Measurements from ENCODE around the gene STIL. TPM values are rescaled to one million over a fixed set of nuclear protein-coding genes. Genes with fewer than 3 reads are reported as not detected.

The STIL gene
- total RNA-seq, 1 donor from 2014 or later, result 27.0 TPM

GRCh38 chr1:47225430-47226100 is 88.4 kb downstream of the STIL start:
- H3K27ac Mint-ChIP-seq (ENCODE audit: unreplicated experiment), result no peak overlapping the region
- H3K9me3 Mint-ChIP-seq, result no peaks in the 10 kb centered on the region
- peaks cover 5% of the 10 kb centered on the region for H3K4me1 Mint-ChIP-seq
- H3K27me3 Mint-ChIP-seq (ENCODE audit: low read depth), result peaks cover 50% of the 10 kb centered on the region
- no peak for DNase-seq (ENCODE audit: low read depth, low spot score)
- no peaks in the 10 kb centered on the region for H3K36me3 Mint-ChIP-seq (ENCODE audit: low read depth)
- TF ChIP-seq, protein P1, sequence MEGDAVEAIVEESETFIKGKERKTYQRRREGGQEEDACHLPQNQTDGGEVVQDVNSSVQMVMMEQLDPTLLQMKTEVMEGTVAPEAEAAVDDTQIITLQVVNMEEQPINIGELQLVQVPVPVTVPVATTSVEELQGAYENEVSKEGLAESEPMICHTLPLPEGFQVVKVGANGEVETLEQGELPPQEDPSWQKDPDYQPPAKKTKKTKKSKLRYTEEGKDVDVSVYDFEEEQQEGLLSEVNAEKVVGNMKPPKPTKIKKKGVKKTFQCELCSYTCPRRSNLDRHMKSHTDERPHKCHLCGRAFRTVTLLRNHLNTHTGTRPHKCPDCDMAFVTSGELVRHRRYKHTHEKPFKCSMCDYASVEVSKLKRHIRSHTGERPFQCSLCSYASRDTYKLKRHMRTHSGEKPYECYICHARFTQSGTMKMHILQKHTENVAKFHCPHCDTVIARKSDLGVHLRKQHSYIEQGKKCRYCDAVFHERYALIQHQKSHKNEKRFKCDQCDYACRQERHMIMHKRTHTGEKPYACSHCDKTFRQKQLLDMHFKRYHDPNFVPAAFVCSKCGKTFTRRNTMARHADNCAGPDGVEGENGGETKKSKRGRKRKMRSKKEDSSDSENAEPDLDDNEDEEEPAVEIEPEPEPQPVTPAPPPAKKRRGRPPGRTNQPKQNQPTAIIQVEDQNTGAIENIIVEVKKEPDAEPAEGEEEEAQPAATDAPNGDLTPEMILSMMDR (conservative IDR thresholded peaks at IDR 0.05), result no peak
- H3K4me3 Mint-ChIP-seq, result peak overlapping the region; percentile 66

GRCh38 chr1:47224676-47225399 is 89.1 kb downstream of the STIL start:
- H3K4me3 Mint-ChIP-seq, result no peak overlapping the region
- no peak for DNase-seq (ENCODE audit: low read depth, low spot score)
- H3K4me1 Mint-ChIP-seq, result peaks cover 5% of the 10 kb centered on the region
- TF ChIP-seq, protein P1 (conservative IDR thresholded peaks at IDR 0.05), result no peak
- H3K36me3 Mint-ChIP-seq (ENCODE audit: low read depth), result no peaks in the 10 kb centered on the region
- H3K27me3 Mint-ChIP-seq (ENCODE audit: low read depth), result peaks cover 43% of the 10 kb centered on the region
- no peak overlapping the region for H3K27ac Mint-ChIP-seq (ENCODE audit: unreplicated experiment)
- peaks cover 3% of the 10 kb centered on the region for H3K9me3 Mint-ChIP-seq

DNA sequence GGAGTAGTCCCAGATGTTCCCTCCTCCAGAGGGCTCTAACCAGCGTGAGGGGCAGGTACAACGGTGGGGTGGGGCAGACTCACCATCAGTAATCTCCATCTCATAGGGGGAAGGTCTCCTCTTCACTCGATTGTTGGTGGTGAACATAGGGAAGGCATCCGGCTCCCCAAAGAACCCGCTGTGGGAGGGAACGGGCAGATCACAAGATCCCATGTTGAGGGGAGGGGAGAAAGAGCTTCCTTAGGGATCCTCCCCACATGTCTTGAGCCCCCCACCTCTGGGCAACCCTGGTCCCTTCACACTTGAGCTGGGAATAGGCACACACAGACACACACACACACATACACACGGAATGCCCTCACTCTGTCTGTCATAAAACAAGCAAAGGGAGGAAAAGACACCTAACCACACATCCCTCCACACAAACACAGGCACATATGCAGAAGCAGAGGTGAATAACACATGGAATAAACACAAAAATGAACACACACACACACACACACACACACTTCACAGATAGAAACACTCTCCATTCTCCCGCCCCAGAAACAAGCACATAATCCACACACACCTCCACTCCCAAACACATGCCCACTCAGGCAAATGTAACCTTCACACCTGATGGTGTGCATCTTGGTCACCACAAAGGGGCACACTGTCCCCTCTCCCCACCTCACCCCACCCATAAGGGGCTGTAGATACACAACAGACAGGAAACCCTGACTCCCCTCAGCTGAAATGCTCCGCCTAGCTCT is 89.8 kb downstream of the STIL start:
- H3K27ac Mint-ChIP-seq (ENCODE audit: unreplicated experiment), result no peak overlapping the region
- no peaks in the 10 kb centered on the region for H3K36me3 Mint-ChIP-seq (ENCODE audit: low read depth)
- H3K4me1 Mint-ChIP-seq, result peaks cover 5% of the 10 kb centered on the region
- peaks cover 35% of the 10 kb centered on the region for H3K27me3 Mint-ChIP-seq (ENCODE audit: low read depth)
- no peak overlapping the region for H3K4me3 Mint-ChIP-seq
- TF ChIP-seq, protein P1 (conservative IDR thresholded peaks at IDR 0.05), result no peak
- H3K9me3 Mint-ChIP-seq, result peaks cover 3% of the 10 kb centered on the region
- DNase-seq (ENCODE audit: low read depth, low spot score), result no peak

DNA sequence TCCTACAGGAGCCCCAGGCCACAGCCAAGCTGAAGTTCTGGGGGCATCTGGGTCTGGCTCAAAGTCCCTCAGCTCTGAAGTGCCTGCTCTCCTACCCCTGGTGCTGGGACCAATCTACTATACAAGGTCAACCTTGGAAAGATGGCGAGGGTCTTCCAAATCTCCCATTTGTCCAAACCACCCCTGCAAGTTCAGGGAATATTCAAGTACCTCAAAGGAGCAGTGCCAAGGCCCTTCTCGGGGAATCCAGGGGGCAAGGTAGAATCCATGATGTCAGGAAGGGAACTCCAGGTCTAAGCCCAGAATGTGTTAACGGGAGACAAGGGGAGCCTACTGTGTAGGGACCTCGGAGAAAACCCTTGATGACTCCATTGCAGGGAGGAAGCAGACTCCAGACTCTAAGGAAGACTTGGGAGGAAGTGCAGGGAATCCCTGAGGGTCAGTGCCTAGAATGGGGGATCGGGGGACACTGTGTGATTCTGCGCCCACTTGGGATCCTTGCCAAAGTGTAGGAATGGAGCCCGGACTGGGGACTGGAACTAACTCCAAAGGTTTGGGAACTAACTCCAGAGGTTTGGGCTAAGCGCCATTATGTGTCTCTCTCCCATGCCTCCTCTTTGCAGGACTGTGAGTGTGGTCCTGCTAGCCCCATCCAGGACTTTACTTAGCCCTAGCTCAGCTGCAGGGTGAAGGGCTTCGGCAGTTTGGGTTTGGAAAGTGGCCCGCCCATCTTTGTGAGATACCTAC is 90.6 kb downstream of the STIL start:
- Mint-ChIP-seq H3K27ac (ENCODE audit: unreplicated experiment) (no peak overlapping the region), H3K4me1 (peaks cover 5% of the 10 kb centered on the region), H3K27me3 (ENCODE audit: low read depth) (peaks cover 28% of the 10 kb centered on the region), H3K4me3 (no peak overlapping the region), H3K36me3 (ENCODE audit: low read depth) (no peaks in the 10 kb centered on the region), H3K9me3 (peaks cover 3% of the 10 kb centered on the region)
- TF ChIP-seq, protein P1 (conservative IDR thresholded peaks at IDR 0.05), result no peak
- DNase-seq (ENCODE audit: low read depth, low spot score), result no peak

GRCh38 chr1:47222476-47222875 is 91.5 kb downstream of the STIL start:
- TF ChIP-seq, protein P1 (conservative IDR thresholded peaks at IDR 0.05), result no peak
- H3K36me3 Mint-ChIP-seq (ENCODE audit: low read depth), result no peaks in the 10 kb centered on the region
- H3K9me3 Mint-ChIP-seq, result peaks cover 3% of the 10 kb centered on the region
- H3K4me1 Mint-ChIP-seq, result peaks cover 5% of the 10 kb centered on the region
- no peak overlapping the region for H3K4me3 Mint-ChIP-seq
- no peak for DNase-seq (ENCODE audit: low read depth, low spot score)
- H3K27ac Mint-ChIP-seq (ENCODE audit: unreplicated experiment), result no peak overlapping the region
- peaks cover 19% of the 10 kb centered on the region for H3K27me3 Mint-ChIP-seq (ENCODE audit: low read depth)
